WI38 (cell line): ENCODE data around the gene STAP1.

ENCODE experiments used
- H3K4me3 ChIP-seq: 2 replicates; pipeline ENCODE4 v1.5.1; 2011; ENCODE audit warnings: low read depth, mild to moderate bottlenecking, control low read depth, low read length
- TF ChIP-seq, protein P1 (sequence below): IDR thresholded peaks from 2 replicates; pipeline ENCODE4 v1.5.1; 2012; ENCODE audit warnings: low read depth, mild to moderate bottlenecking, control low read depth, low read length

The STAP1 gene

GRCh38 chr4:67555447-67555846 lies 3.1 kb upstream of the STAP1 start:
- no peak overlapping the region for H3K4me3 ChIP-seq
- TF ChIP-seq, protein P1, sequence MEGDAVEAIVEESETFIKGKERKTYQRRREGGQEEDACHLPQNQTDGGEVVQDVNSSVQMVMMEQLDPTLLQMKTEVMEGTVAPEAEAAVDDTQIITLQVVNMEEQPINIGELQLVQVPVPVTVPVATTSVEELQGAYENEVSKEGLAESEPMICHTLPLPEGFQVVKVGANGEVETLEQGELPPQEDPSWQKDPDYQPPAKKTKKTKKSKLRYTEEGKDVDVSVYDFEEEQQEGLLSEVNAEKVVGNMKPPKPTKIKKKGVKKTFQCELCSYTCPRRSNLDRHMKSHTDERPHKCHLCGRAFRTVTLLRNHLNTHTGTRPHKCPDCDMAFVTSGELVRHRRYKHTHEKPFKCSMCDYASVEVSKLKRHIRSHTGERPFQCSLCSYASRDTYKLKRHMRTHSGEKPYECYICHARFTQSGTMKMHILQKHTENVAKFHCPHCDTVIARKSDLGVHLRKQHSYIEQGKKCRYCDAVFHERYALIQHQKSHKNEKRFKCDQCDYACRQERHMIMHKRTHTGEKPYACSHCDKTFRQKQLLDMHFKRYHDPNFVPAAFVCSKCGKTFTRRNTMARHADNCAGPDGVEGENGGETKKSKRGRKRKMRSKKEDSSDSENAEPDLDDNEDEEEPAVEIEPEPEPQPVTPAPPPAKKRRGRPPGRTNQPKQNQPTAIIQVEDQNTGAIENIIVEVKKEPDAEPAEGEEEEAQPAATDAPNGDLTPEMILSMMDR, result no peak

DNA sequence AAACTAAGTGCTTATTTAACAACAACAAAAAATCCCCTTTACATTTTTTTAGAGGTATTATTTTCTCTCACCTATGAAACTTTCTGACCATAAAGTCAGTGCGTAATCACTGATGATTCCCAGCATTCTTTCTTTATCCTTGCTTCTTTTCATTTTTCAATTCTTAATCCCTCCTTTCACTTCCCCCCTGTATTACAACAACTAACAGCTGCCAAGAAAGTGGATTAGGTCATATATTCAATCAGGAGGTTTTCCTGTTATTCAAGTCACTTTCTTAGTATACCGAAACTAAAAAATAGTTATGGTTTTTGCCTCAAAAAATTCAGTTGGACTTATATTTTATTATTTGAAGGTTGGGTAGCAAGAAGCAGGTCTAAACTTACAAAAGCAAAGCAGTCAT lies 2.1 kb upstream of the STAP1 start:
- TF ChIP-seq, protein P1, result no peak
- H3K4me3 ChIP-seq, result no peak overlapping the region

DNA sequence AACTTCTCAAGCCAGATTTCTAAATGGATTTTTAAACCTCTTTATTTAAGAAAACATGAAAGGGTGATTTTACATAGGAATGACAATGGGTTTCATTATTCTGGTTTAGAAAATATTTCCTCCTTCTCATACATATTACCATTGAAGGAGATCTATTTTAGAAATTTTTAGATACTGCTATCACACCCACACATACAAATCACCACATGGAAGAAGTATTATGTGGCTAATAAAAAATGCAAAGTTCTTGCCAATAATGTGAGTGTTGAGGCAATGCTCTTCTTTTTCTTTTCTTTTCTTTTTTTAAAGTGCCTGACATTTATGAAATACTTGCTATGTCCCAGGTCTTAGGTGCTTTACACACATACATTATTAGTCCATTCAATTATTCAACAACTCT lies 6.8 kb downstream of the STAP1 start:
- no peak overlapping the region for H3K4me3 ChIP-seq
- TF ChIP-seq, protein P1, result no peak

GRCh38 chr4:67566335-67566734 lies 7.8 kb downstream of the STAP1 start:
- no peak overlapping the region for H3K4me3 ChIP-seq
- TF ChIP-seq, protein P1, result no peak

- H3K4me3 ChIP-seq, result no peak overlapping the region
- TF ChIP-seq, protein P1, result no peak
Observed at GRCh38 chr4:67568820-67569219, 10.3 kb downstream of the STAP1 start.

GRCh38 chr4:67570537-67570936 lies 12.0 kb downstream of the STAP1 start:
- H3K4me3 ChIP-seq, result no peak overlapping the region
- TF ChIP-seq, protein P1, result no peak

DNA sequence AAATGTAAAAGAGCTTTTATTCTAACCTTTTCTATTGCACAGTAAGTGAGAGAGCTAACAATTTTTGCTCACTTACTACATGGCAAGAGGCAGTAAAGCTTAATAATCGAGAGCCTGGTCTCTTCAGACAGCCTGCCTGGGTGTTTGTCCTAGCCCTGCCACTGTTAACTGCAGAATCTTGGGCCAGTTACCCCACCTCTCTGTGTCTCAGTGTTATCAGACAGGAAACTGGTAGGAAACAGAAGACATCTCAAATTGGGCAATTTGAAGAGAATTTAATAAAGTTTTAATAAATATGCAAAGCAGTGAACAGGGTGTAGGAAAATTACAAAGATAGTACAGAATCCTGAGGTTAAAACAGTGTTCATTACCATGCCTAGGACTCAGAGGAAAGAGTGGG lies 13.4 kb downstream of the STAP1 start:
- H3K4me3 ChIP-seq, result no peak overlapping the region
- TF ChIP-seq, protein P1, result no peak
